Keratinocyte (primary cell): ENCODE results near the gene NT5E.

Experiments used
- CTCF ChIP-seq, 3 experiments: IDR thresholded peaks in 1 of 3; conservative IDR thresholded peaks in 1 of 3; optimal IDR thresholded peaks in 1 of 3; 2 replicates in 2 of 3; 3 replicates in 1 of 3; pipeline versions ENCODE3 to v1.5.1; 2011; ENCODE audit warnings: low read length in 3 of 3, mild to moderate bottlenecking in 3 of 3, moderate library complexity in 2 of 3, control low read depth in 1 of 3, inconsistent platforms in 1 of 3; ENCODE audit not compliant: insufficient read depth in 2 of 3; ENCODE audit errors: extremely low read depth in 1 of 3
- EZH2 ChIP-seq: IDR thresholded peaks from one replicate; pipeline ENCODE4 v1.6.1; 2012; ENCODE audit warnings: inconsistent platforms, mild to moderate bottlenecking, low read length, moderate library complexity

GRCh38 chr6:85458184-85458583 is 8.3 kb downstream of the NT5E start:
- TF ChIP-seq CTCF (optimal IDR thresholded peaks at IDR 0.05 in 1 of 3, IDR thresholded peaks at IDR 0.05 in 1 of 3, conservative IDR thresholded peaks at IDR 0.05 in 1 of 3; ENCODE audit: extremely low read depth in 1 of 3, insufficient read depth in 2 of 3, low read length in 3 of 3) (no peak), EZH2 (no peak)
